GM18526 (cell line): ENCODE measurements around the gene PTPRN2.

Experiments used
- POLR2A ChIP-seq: IDR thresholded peaks from 3 replicates; pipeline ENCODE4 v1.6.1; 2011; ENCODE audit not compliant: insufficient read length; ENCODE audit errors: extremely low read depth

Gene PTPRN2

GRCh38 chr7:157825325-157825724 lies 762.3 kb downstream of the PTPRN2 start:
- TF ChIP-seq POLR2A, result no peak

GRCh38 chr7:157824819-157825121 lies 762.9 kb downstream of the PTPRN2 start:
- no peak for TF ChIP-seq POLR2A

GRCh38 chr7:157824011-157824818 lies 763.4 kb downstream of the PTPRN2 start:
- TF ChIP-seq POLR2A, result no peak

DNA sequence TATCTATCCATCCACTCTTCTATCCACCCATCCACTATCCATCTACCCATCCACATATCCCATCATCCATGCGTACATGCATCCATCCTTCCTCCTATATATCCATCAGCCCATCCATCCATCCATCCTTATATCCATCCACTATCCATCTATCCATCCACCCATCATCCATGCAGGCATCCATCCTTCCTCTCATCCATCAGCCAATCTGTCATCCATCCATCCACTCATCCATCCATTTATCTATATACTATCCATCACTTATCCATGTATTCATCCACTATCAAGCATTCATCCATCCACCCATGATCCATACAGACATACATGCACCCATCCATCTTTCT lies 765.0 kb downstream of the PTPRN2 start:
- TF ChIP-seq POLR2A, result no peak

GRCh38 chr7:157821959-157822687 lies 765.5 kb downstream of the PTPRN2 start:
- no peak for TF ChIP-seq POLR2A

DNA sequence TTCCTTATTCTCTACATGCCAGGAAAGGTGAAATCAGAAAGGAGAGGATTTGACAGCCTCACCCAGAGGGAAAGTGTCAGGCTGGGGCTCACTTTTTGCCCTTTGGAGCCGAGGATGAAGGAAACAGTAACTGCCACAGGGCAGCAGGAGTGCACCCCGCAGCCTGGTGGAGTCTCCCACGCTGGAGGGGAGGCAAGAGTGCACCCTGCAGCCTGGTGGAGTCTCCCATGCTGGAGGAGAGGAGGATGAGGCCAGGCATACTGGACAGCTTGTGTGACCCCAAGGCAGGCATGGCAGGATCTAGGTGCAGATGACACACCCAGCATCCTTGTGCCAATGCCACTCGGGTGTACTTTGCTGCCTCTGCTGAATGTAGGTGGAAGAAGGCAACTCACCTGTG lies 766.8 kb downstream of the PTPRN2 start:
- TF ChIP-seq POLR2A, result no peak

DNA sequence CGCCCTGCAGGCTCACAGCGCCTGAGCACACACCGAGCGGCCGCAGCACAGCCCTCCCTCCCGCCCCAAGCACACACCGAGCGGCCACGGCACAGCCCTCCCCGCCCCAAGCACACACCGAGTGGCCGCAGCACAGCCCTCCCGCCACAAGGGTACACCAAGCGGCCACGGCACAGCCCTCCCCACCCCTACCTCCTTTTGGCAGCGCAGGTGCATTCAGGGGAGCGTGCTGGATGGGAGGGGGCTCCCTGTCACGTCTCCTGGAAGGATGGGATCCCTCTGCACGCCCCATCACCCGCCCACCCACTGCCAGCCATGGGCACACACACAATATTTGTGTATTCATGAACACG lies 768.2 kb downstream of the PTPRN2 start:
- no peak for TF ChIP-seq POLR2A

DNA sequence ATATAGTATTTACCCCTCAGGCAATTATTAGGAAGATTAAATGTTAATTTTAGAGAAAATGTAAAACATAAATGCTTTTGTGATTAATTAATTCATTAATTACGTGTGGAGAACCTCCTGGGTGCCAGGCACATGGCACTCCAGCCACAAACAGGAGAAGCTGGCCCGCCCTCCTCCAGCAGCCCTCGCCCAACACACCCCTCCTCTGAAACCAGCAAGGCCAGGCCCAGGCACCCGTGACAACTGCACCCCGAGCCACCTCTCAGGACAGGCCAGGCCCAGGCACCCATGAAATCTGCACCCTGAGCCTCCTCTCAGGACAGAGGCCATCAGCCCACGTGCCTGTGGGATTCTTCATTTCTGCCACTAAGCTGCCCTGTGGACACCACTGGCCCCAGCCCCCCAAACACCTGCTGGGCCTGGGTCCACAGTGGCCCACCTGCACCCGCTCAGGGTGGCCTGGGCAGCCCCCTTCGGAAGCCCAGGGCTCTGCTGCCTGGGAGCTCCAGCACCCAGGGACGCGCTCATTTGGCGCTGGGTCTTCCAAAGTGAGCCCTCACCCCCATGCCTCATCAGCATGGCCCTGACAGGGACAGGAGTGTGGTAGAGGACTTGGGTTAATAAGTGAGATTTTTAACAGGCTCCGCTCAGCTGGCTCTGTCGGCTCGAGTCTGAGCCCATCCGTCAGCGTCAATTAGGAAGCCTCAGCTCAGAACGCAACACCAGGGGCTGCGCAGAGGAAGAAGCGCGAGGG lies 768.7 kb downstream of the PTPRN2 start:
- TF ChIP-seq POLR2A, result no peak

DNA sequence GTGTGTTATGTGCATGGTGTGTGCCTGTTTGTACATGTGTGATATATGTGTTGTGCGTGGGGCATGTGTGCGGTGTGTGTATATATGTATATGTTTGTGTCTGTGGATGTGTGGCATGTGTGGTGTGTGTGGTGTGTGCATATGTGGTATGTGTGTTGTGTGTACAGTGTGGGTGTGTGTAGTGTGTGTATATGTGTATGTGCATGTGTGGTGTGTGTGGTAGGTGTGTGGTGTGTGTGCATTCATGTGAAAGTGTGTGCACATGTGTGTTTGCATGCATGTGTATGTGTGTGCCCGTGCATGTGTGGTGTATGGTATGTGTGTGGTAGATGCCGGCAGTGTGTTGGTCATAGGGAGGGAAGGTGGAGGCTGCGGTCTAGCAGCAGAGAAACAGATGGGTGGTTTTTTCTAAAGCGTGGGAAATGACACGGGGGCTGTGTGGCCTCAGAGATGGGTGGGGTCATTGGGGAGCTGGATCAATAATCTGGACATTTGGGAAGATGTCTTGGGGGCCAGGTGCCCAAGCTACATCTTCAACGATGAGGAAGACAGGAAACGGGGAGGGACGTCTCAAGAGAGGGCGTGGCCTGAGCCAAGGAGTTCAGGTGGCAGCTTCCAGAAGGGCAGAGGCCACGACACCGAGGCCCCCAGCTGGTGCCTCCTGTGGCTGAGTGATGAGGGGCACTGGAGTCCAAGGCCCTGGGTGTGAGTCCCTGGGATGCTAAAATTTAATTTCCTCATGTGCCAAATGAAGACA lies 769.5 kb downstream of the PTPRN2 start:
- no peak for TF ChIP-seq POLR2A

DNA sequence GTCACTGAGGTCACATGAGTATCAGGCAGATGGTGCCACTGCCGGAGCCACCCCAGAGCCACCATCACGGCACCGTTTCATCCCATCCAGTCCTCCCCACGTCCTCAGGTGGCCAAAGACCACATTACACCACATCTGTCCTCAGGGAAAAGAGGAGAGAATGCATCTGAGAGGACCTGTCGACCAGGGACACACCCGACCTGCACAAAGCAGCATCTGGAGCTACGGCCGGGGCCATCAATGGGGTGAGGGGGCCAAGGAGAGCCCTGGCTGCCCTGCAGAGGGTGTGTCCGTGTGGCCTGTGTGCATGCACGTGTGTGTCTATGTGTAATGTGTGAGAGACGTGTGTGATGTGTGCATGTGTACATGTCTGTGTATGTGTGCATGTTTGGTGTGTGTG lies 770.2 kb downstream of the PTPRN2 start:
- TF ChIP-seq POLR2A, result no peak

DNA sequence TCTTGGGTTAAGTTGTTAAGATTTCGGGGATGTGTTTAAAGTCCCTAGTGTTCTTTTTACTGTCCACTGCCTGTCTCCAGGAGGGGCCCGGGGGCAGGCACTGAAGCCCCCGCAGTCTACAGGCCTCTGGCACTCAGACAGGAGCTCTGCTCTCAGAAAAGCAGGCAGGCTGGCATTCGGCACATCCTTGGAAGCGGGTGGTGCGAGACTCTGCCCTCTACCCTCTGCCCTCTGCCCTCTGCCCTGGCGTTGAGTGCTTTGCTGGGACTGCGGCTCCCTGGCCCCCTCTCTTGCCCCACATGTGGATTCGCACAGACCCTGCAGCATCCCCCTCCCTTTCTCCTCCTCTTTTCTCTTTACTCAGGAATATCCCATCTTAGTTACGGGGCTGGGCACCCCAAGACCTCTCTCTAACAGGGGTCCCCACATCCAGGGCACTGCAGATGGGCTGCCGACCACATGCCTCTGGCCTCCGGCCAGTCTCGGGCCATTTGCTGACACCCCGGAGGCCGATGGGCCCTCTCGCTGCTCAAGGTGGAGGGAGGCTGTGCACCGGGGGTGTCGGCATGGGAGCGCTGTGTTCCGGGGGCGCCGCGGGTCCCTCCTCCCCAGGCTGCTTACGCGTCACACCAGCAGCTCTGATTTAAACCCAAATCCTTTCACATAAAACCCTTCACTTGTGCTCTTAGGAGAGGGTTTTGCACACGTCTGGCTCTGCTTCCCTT lies 770.9 kb downstream of the PTPRN2 start:
- TF ChIP-seq POLR2A, result no peak

GRCh38 chr7:157816086-157816485 lies 771.5 kb downstream of the PTPRN2 start:
- no peak for TF ChIP-seq POLR2A

DNA sequence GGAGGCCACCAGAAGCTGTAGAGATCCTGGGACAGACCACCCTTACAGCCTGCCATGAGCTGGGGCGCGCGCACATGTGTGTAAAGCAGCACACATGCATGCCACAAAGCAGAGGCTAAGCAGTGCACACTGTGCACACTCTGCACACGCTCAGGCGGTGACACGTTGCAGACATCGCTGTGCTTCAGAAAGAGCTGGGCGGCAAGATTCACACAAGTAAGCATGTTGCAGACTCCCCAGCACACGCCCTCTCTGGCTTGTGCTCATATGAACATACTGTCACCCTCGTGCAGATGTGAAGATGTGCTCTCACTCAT lies 772.0 kb downstream of the PTPRN2 start:
- no peak for TF ChIP-seq POLR2A

- no peak for TF ChIP-seq POLR2A
Measured at GRCh38 chr7:157814931-157815705, 772.5 kb downstream of the PTPRN2 start.

DNA sequence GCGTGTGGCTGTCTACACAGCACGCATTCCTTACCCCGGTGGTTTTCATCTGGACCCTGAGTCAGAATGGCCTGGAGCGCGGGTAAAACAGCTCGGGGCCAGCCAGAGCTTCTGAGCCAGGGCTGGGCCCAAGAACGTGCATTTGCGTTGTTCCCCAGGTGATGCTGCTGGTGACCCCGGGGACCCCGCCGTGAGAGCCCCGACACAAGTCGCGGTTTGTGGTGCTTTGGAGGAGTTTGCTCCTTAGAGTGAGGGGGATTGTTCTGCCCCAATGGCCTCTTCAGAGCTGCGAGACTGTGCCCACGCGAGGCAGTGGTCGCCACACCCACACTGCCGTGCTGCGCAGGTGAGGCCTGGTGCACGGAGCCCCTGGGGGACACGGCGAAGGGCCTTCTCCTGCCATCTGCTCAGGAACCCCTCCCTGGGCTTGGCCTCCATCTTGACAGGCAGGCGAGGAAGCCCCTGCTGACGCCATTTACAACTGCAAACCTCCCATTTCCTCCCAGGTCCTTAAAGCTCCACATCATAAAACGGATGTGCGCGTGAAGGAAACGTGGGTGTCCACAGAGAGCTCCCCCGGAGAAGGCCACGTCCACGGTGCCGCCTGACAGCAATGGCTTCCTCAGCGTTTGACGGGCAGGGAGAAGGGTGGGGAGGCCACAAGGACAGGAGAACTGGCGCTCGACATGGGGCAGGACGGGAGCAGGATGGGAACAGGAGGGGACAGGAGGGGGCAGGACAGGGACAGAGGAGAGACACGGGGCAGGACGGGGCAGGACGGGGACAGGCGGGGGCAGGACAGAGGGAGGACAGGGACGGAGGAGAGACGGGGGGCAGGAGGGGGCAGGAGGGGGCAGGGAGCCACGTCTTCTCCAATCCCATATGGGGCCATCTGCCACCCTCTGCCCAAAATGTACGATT lies 773.6 kb downstream of the PTPRN2 start:
- no peak for TF ChIP-seq POLR2A
